IMR-90 (cell line): ENCODE results near the gene NPHS1. TPM values are rescaled to one million over a fixed set of nuclear protein-coding genes. Genes with fewer than 3 reads are reported as not detected.

Experiments
- ATAC-seq: fragments of 200-7000 bp; cut with Tn5 transposase; 2 replicates; pipeline ENCODE4 v1.9.1; 2020; ENCODE audit warnings: low read depth, mild to moderate bottlenecking, moderate library complexity
- BruUV-seq: library from RNA; stranded (reverse); fragments of 400-500 nt; replicated peaks from 2 replicates; lab custom pipeline; 2021; lab: Mats Ljungman, UMichigan
- CTCF ChIA-PET: fragments of 300-600 bp; formaldehyde crosslinking; extraction: SDS; loops from one replicate; lab custom pipeline; 2021; ENCODE audit warnings: antibody characterized with exemption; lab: Yijun Ruan, JAX
- POLR2A ChIA-PET: fragments of 300-600 bp; sonication (Branson Sonifier 250); formaldehyde crosslinking; loops from one replicate; lab custom pipeline; 2022; ENCODE audit warnings: antibody characterized with exemption; ENCODE audit not compliant: unreplicated experiment; lab: Charles Lee
- DNase-seq: peaks from one replicate; pipeline ENCODE4 v3.0.0; 2013
- H2AFZ ChIP-seq: replicated peaks from 2 replicates; pipeline ENCODE3; 2013; ENCODE audit warnings: low read length, mild to moderate bottlenecking; ENCODE audit not compliant: poor library complexity
- H2AK5ac ChIP-seq: 2 replicates; pipeline ENCODE4 v1.6.1; 2013; ENCODE audit warnings: low read depth, low read length, inconsistent platforms
- H2AK9ac ChIP-seq: replicated peaks from 2 replicates; pipeline ENCODE3; 2013; ENCODE audit warnings: mild to moderate bottlenecking, low read depth, low read length, moderate library complexity; ENCODE audit not compliant: poor library complexity
- H2BK120ac ChIP-seq: 2 replicates; pipeline ENCODE4 v1.6.1; 2013; ENCODE audit warnings: low read depth, low read length, inconsistent platforms
- H2BK15ac ChIP-seq: 3 replicates; pipeline ENCODE4 v1.6.1; 2013; ENCODE audit warnings: low read depth, low read length, inconsistent platforms
- H2BK20ac ChIP-seq: 2 replicates; pipeline ENCODE4 v1.6.1; 2013; ENCODE audit warnings: low read depth, mild to moderate bottlenecking, inconsistent platforms, low read length, moderate library complexity
- H2BK5ac ChIP-seq: 2 replicates; pipeline ENCODE4 v1.6.1; 2013; ENCODE audit warnings: mild to moderate bottlenecking, low read depth, low read length, inconsistent platforms; ENCODE audit not compliant: poor library complexity, severe bottlenecking
- H3K14ac ChIP-seq: replicated peaks from 2 replicates; pipeline ENCODE4 v1.6.1; 2013; ENCODE audit warnings: low read depth, low read length, inconsistent platforms
- H3K18ac ChIP-seq: 2 replicates; pipeline ENCODE4 v1.6.1; 2013; ENCODE audit warnings: low read depth, low read length, control low read depth
- H3K23ac ChIP-seq: 2 replicates; pipeline ENCODE4 v1.6.1; 2013; ENCODE audit warnings: low read depth, low read length, inconsistent platforms
- H3K27ac ChIP-seq: 2 replicates; pipeline ENCODE4 v1.5.1; 2013; ENCODE audit warnings: mild to moderate bottlenecking, control low read depth, low read length; ENCODE audit not compliant: insufficient read depth
- H3K27me3 ChIP-seq: 2 replicates; pipeline ENCODE4 v1.6.1; 2013; ENCODE audit warnings: low read length; ENCODE audit not compliant: control insufficient read depth, insufficient read depth
- H3K36me3 ChIP-seq: 2 replicates; pipeline ENCODE4 v1.6.1; 2013; ENCODE audit warnings: low read length, mixed read lengths; ENCODE audit not compliant: control insufficient read depth, insufficient read depth
- H3K4ac ChIP-seq: 2 replicates; pipeline ENCODE4 v1.6.1; 2013; ENCODE audit warnings: low read depth, low read length, inconsistent platforms
- H3K4me1 ChIP-seq: 2 replicates; pipeline ENCODE4 v1.6.1; 2013; ENCODE audit warnings: low read length, mixed read lengths; ENCODE audit not compliant: control insufficient read depth, insufficient read depth
- H3K4me2 ChIP-seq: 2 replicates; pipeline ENCODE4 v1.6.1; 2013; ENCODE audit warnings: low read depth, mild to moderate bottlenecking, control low read depth, low read length, moderate library complexity
- H3K4me3 ChIP-seq: 2 replicates; pipeline ENCODE4 v1.5.1; 2013; ENCODE audit warnings: low read depth, mild to moderate bottlenecking, control low read depth, low read length, moderate library complexity; ENCODE audit not compliant: insufficient read depth
- H3K56ac ChIP-seq: 2 replicates; pipeline ENCODE4 v1.6.1; 2013; ENCODE audit warnings: low read length, inconsistent platforms; ENCODE audit not compliant: insufficient read depth; ENCODE audit errors: extremely low read depth
- H3K79me1 ChIP-seq, 2 experiments: 2 replicates each; pipeline ENCODE4 v1.6.1; 2013; ENCODE audit warnings: low read length in 2 of 2, inconsistent platforms in 1 of 2, low read depth in 1 of 2
- H3K9ac ChIP-seq: 2 replicates; pipeline ENCODE4 v1.6.1; 2013; ENCODE audit warnings: low read depth, low read length, control low read depth
- H3K9me1 ChIP-seq: 2 replicates; pipeline ENCODE4 v1.6.1; 2013; ENCODE audit warnings: low read length, inconsistent platforms; ENCODE audit not compliant: insufficient read depth
- H3K9me3 ChIP-seq: 2 replicates; pipeline ENCODE4 v1.6.1; 2013; ENCODE audit warnings: low read length; ENCODE audit not compliant: control insufficient read depth, insufficient read depth
- H4K20me1 ChIP-seq: 2 replicates; pipeline ENCODE4 v1.6.1; 2013; ENCODE audit warnings: low read length, inconsistent platforms; ENCODE audit not compliant: insufficient read depth
- H4K5ac ChIP-seq: 2 replicates; pipeline ENCODE4 v1.6.1; 2013; ENCODE audit warnings: mild to moderate bottlenecking, low read depth, low read length, control low read depth
- H4K8ac ChIP-seq, 2 experiments: 2 replicates each; pipeline ENCODE4 v1.6.1; 2013; ENCODE audit warnings: low read depth in 2 of 2, low read length in 2 of 2, control low read depth in 1 of 2, inconsistent platforms in 1 of 2
- H4K91ac ChIP-seq: 2 replicates; pipeline ENCODE4 v1.6.1; 2013; ENCODE audit warnings: low read depth, low read length, inconsistent platforms; ENCODE audit not compliant: insufficient read depth
- BHLHE40 ChIP-seq: fragments of 150-350 bp; IDR thresholded peaks from 2 replicates; pipeline ENCODE4 v1.6.1; 2016; ENCODE audit warnings: mild to moderate bottlenecking, low read depth, low read length
- CEBPB ChIP-seq: IDR thresholded peaks from 2 replicates; pipeline ENCODE4 v1.6.1; 2012; ENCODE audit warnings: low read depth, low read length, improper control_type of control experiment
- CHD1 ChIP-seq: IDR thresholded peaks from 2 replicates; pipeline ENCODE4 v1.6.1; 2012; ENCODE audit warnings: low read depth, low read length, improper control_type of control experiment
- CTCF ChIP-seq: conservative IDR thresholded peaks from 2 replicates; pipeline ENCODE4 v1.5.1; 2012; ENCODE audit warnings: mild to moderate bottlenecking, low read depth, low read length, improper control_type of control experiment
- ELK1 ChIP-seq: fragments of 150-350 bp; IDR thresholded peaks from 2 replicates; pipeline ENCODE4 v1.6.1; 2016; ENCODE audit warnings: low read depth, mild to moderate bottlenecking, low read length, moderate library complexity, borderline replicate concordance
- FOS ChIP-seq: fragments of 150-350 bp; IDR thresholded peaks from 2 replicates; pipeline ENCODE4 v1.6.1; 2016; ENCODE audit warnings: low read depth, low read length
- MAFK ChIP-seq: IDR thresholded peaks from 2 replicates; pipeline ENCODE4 v1.6.1; 2012; ENCODE audit warnings: low read depth, low read length, improper control_type of control experiment
- MAZ ChIP-seq: IDR thresholded peaks from 2 replicates; pipeline ENCODE4 v1.6.1; 2012; ENCODE audit warnings: low read depth, mild to moderate bottlenecking, low read length, improper control_type of control experiment, moderate library complexity, borderline replicate concordance
- MXI1 ChIP-seq: IDR thresholded peaks from 2 replicates; pipeline ENCODE4 v1.6.1; 2012; ENCODE audit warnings: low read depth, mild to moderate bottlenecking, low read length, moderate library complexity, borderline replicate concordance
- NFE2L2 ChIP-seq: fragments of 150-350 bp; IDR thresholded peaks from 2 replicates; pipeline ENCODE4 v1.6.1; 2016; ENCODE audit warnings: low read depth, mild to moderate bottlenecking, low read length
- POLR2A ChIP-seq: IDR thresholded peaks from 2 replicates; pipeline ENCODE4 v1.6.1; 2012; ENCODE audit warnings: mild to moderate bottlenecking, low read depth, low read length
- RAD21 ChIP-seq: IDR thresholded peaks from 2 replicates; pipeline ENCODE4 v1.6.1; 2012; ENCODE audit warnings: low read length, improper control_type of control experiment
- RCOR1 ChIP-seq: IDR thresholded peaks from 2 replicates; pipeline ENCODE4 v1.6.1; 2012; ENCODE audit warnings: mild to moderate bottlenecking, low read length, improper control_type of control experiment; ENCODE audit not compliant: insufficient replicate concordance
- RFX5 ChIP-seq: IDR thresholded peaks from 2 replicates; pipeline ENCODE4 v1.8.0; 2012; ENCODE audit warnings: low read depth, mild to moderate bottlenecking, low read length, moderate library complexity
- SMC3 ChIP-seq: fragments of 150-350 bp; IDR thresholded peaks from 2 replicates; pipeline ENCODE4 v1.6.1; 2016; ENCODE audit warnings: low read depth, mild to moderate bottlenecking, antibody characterized with exemption, low read length, moderate library complexity
- USF2 ChIP-seq: fragments of 150-350 bp; IDR thresholded peaks from 2 replicates; pipeline ENCODE4 v1.6.1; 2017; ENCODE audit warnings: mild to moderate bottlenecking, antibody characterized with exemption, low read length, low read depth
- WGBS, 2 experiments: methylation state at CpG; one replicate each; pipeline versions ENCODE4 v1.1.5 to v1.1.7; 2013; ENCODE audit warnings: missing lambda C conversion rate in 2 of 2; ENCODE audit not compliant: insufficient read length in 1 of 2; ENCODE audit errors: extremely low coverage in 2 of 2; 5-methylcytosine and 5-hydroxymethylcytosine counted together
- dilution Hi-C: fragments of 300-500 bp; cut with HindIII; formaldehyde crosslinking; loops from one replicate; pipeline ENCODE4 v1.14.3; 2018; ENCODE audit warnings: low sequenced_read_pairs; ENCODE audit not compliant: unreplicated experiment
- in situ Hi-C: fragments of 300-500 bp; cut with MboI; formaldehyde crosslinking; loops from 3 replicates; pipeline ENCODE4 v1.14.3; 2019; ENCODE audit warnings: low sequenced_read_pairs, inconsistent platforms, mixed read lengths
- intact Hi-C: fragments of 100-400 bp; cut with micrococcal nuclease; formaldehyde crosslinking; loops from 2 replicates; pipeline ENCODE4 v1.10.0; 2022
- polyA plus RNA-seq, 3 experiments: library from polyadenylated mRNA; depleted of rRNA; stranded (reverse); fragments of >200 nt; gene quantifications; 2 replicates each; pipeline ENCODE4 v1.2.3, GENCODE V29; 2012; ENCODE audit warnings: low replicate concordance in 1 of 3
- total RNA-seq: library from RNA; depleted of rRNA; stranded (reverse); fragments of >200 nt; gene quantifications from 2 replicates; pipeline ENCODE4 v1.2.3, GENCODE V29; 2012

NPHS1 gene
- total and polyA plus RNA-seq, 2 of the 4 experiments (the other 2 are of a cell fraction): not detected

- no peak overlapping the region for H4K91ac ChIP-seq
- no peak overlapping the region for H3K56ac ChIP-seq
- in situ Hi-C loops (no loop called here), dilution Hi-C loops (no loop called here), intact Hi-C loops (no loop called here)
- no peaks in the 10 kb centered on the region for H3K9me3 ChIP-seq
- peaks cover 66% of the 10 kb centered on the region for H3K27me3 ChIP-seq
- H2AK5ac ChIP-seq: no peak overlapping the region
- H4K5ac ChIP-seq: no peak overlapping the region
- BruUV-seq: no TSS peak
- no peaks in the 10 kb centered on the region for H3K36me3 ChIP-seq
- no peaks in the 10 kb centered on the region for H3K9me1 ChIP-seq
- WGBS, 2 experiments: 59% methylated on average over 8 of the region's 19 CpGs; no CpG with 5 or more reads in 1 of the 2 experiments
- H3K4me1 ChIP-seq: no peaks in the 10 kb centered on the region; the same call in 1 of the 2 replicates
- no peak overlapping the region for H4K8ac ChIP-seq
- H3K4ac ChIP-seq: no peak overlapping the region
- no peak overlapping the region for H3K14ac ChIP-seq
- no peak overlapping the region for H3K27ac ChIP-seq
- no peak overlapping the region for H2AK9ac ChIP-seq
- no peak overlapping the region for H2BK120ac ChIP-seq
- H3K4me3 ChIP-seq: no peak overlapping the region
- TF ChIP-seq RAD21 (no peak), MAFK (no peak), MAZ (no peak), CEBPB (no peak), BHLHE40 (no peak), CHD1 (no peak), ELK1 (no peak), USF2 (no peak), MXI1 (no peak), CTCF (no peak), POLR2A (no peak), RCOR1 (no peak), NFE2L2 (no peak), SMC3 (no peak), FOS (no peak), RFX5 (no peak)
- no peak overlapping the region for H3K4me2 ChIP-seq
- H2BK20ac ChIP-seq: no peak overlapping the region
- no peaks in the 10 kb centered on the region for H3K79me1 ChIP-seq
- no peaks in the 10 kb centered on the region; the same call in 1 of the 2 replicates for H4K20me1 ChIP-seq
- H2AFZ ChIP-seq: no peak overlapping the region
- no peak overlapping the region for H3K18ac ChIP-seq
- no peak overlapping the region for H3K9ac ChIP-seq
- H3K23ac ChIP-seq: no peak overlapping the region
- ChIA-PET CTCF (no interaction called here), POLR2A (no interaction called here)
- DNase-seq (no peak), ATAC-seq (no peak)
- H2BK15ac ChIP-seq: no peak overlapping the region
- H2BK5ac ChIP-seq: no peak overlapping the region
These were observed 9.4 kb upstream of the NPHS1 start for GRCh38 chr19:35861640-35862160.
